ENCODE measurements around the gene IGSF6. TPM values are rescaled to one million over a fixed set of nuclear protein-coding genes. Genes with fewer than 3 reads are reported as not detected.
"Not testable (repeated sequence)": the region's sequence is repeated elsewhere in the genome, so short reads cannot be mapped to it uniquely, and the experiment has no call there.

IGSF6 gene
- polyA plus RNA-seq, 1 of the 3 experiments (the other 2 are of a cell fraction), result not detected

DNA sequence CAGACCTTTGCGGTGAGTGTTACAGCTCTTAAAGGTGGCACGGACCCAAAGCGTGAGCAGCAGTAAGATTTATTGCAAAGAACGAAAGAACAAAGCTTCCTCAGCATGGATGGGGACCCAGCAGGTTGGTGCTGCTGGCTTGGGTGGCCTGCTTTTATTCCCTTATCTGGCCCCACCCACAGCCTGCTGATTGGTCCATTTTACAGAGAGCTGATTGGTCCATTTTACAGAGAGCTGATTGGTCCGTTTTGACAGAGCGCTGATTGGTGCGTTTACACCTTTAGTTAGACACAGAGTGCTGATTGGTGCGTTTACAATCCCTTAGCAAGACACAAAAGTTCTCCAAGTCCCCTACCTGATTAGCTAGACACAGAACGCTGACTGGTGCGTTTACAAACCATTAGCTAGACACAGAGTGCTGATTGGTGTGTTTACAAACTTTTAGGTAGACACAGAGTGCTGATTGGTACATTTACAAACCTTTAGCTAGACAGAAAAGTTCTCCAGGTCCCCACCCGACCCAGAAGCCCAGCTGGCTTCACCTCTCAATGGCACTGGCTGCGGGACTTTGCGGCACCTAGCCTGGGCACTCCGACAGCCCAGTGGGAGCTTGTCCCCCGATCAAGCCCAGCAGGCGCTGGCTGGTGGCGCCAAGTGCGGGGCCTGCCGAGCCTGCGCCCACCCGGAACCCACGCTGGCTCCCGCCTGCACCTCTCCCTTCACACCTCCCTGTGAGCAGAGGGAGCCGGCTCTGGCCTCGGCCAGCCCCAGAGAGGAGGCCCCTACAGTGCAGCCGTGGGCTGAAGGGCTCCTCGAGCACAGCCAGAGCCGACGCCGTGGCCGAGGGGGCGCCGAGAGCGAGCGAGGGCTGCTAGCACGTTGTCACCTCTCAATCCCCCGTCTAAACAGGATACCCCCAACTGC, 22.5 kb downstream of the IGSF6 start:
- Histone ChIP-seq H3F3A (replicated peaks; ENCODE audit: insufficient read depth) (peaks cover 33% of the 10 kb centered on the region), H3K79me2 (ENCODE audit: insufficient read depth) (peaks cover 52% of the 10 kb centered on the region), H3K36me3 (replicated peaks in 1 of 2; ENCODE audit: control insufficient read depth in 1 of 2, insufficient read depth in 2 of 2, low read length in 1 of 2) (peaks cover 9 to 35% of the 10 kb centered on the region in 2 experiments), H3K4me1 (ENCODE audit: control insufficient read depth in 1 of 2, insufficient read depth in 2 of 2, low read depth in 1 of 2, low read length in 1 of 2) (peaks cover 18 to 20% of the 10 kb centered on the region in 2 experiments)
- CTCF ChIA-PET, result interaction anchor here (1.2 to 2.0 kb wide), 3 partner anchors 9 to 27 kb away, joined by 3 to 7 read pairs (median 6); no protein-coding TSS in a partner anchor
- H3K9me3 ChIP-seq; H3K27ac ChIP-seq (ENCODE audit: low read depth in 2 of 2, low read length in 1 of 2); H3K9me2 ChIP-seq; DNase-seq; H3K27me3 ChIP-seq (ENCODE audit: insufficient read depth); POLR2A ChIA-PET; H4K20me1 ChIP-seq (ENCODE audit: insufficient read depth); H3K9ac ChIP-seq; H3K4me2 ChIP-seq; H2AFZ ChIP-seq (ENCODE audit: low read depth); H3K4me3 ChIP-seq (ENCODE audit: low read depth in 2 of 2, low read length in 1 of 2): not testable (repeated sequence)
- WGBS (ENCODE audit: low lambda C conversion rate), result 96% methylated on average over 10 of the region's 37 CpGs

DNA sequence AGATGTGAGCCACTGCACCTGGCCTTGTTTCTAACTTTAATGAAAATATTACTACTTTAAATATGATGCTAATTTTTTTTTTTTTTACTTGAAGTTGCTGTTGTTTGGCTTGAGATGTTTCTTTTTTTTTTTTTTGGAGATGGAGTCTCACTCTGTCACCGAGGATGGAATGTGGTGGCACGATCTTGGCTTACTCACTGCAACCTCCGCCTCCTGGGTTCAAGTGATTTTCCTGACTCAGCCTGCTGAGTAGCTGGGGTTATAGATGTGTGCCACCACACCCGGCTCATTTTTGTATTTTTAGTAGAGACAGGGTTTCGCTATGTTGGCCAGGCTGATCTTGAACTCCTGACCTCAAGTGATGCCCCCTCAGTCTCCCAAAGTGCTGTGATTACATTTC, 23.6 kb downstream of the IGSF6 start:
- WGBS (ENCODE audit: low lambda C conversion rate), result 83% methylated on average over 5 of the region's 5 CpGs
- ChIA-PET CTCF (interaction anchor here (0.6 to 1.2 kb wide), 2 partner anchors 8 to 1795 kb away, joined by 3 read pairs; no protein-coding TSS in a partner anchor), POLR2A (no interaction called here)
- Histone ChIP-seq H3K9me2 (no peaks in the 10 kb centered on the region), H3K27ac (ENCODE audit: low read depth in 2 of 2, low read length in 1 of 2) (peak overlapping the region in 1 of 2 experiments; percentile 99; a peak in 2 of 4 replicates), H3K4me1 (ENCODE audit: control insufficient read depth in 1 of 2, insufficient read depth in 2 of 2, low read depth in 1 of 2, low read length in 1 of 2) (peaks cover 19 to 20% of the 10 kb centered on the region in 2 experiments), H3K9ac (no peak overlapping the region), H3K79me2 (ENCODE audit: insufficient read depth) (peaks cover 62% of the 10 kb centered on the region), H3K4me3 (ENCODE audit: low read depth in 2 of 2, low read length in 1 of 2) (no peak overlapping the region), H3K27me3 (ENCODE audit: insufficient read depth) (no peaks in the 10 kb centered on the region), H3K36me3 (replicated peaks in 1 of 2; ENCODE audit: control insufficient read depth in 1 of 2, insufficient read depth in 2 of 2, low read length in 1 of 2) (peaks cover 5 to 36% of the 10 kb centered on the region in 2 experiments), H4K20me1 (ENCODE audit: insufficient read depth) (no peaks in the 10 kb centered on the region), H3K9me3 (no peaks in the 10 kb centered on the region), H2AFZ (ENCODE audit: low read depth) (no peak overlapping the region), H3K4me2 (no peak overlapping the region), H3F3A (replicated peaks; ENCODE audit: insufficient read depth) (peaks cover 39% of the 10 kb centered on the region)
- DNase-seq, result no peak
- TF ChIP-seq RFX5 (IDR thresholded peaks at IDR 0.05; ENCODE audit: low read length) (no peak), FOSL2 (IDR thresholded peaks at IDR 0.05; ENCODE audit: borderline replicate concordance, low read depth) (no peak), TCF12 (IDR thresholded peaks at IDR 0.05) (no peak), ELF1 (IDR thresholded peaks at IDR 0.05) (no peak), NRF1 (IDR thresholded peaks at IDR 0.05; ENCODE audit: low read depth, low read length) (no peak), SIN3A (IDR thresholded peaks at IDR 0.05; ENCODE audit: borderline replicate concordance, low read depth, low read length) (no peak), FOXM1 (IDR thresholded peaks at IDR 0.05; ENCODE audit: low read depth) (no peak)
- TF ChIP-seq, protein P1, sequence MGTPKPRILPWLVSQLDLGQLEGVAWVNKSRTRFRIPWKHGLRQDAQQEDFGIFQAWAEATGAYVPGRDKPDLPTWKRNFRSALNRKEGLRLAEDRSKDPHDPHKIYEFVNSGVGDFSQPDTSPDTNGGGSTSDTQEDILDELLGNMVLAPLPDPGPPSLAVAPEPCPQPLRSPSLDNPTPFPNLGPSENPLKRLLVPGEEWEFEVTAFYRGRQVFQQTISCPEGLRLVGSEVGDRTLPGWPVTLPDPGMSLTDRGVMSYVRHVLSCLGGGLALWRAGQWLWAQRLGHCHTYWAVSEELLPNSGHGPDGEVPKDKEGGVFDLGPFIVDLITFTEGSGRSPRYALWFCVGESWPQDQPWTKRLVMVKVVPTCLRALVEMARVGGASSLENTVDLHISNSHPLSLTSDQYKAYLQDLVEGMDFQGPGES (IDR thresholded peaks at IDR 0.05; ENCODE audit: low read depth, low read length), result no peak
- TF ChIP-seq, protein P2, sequence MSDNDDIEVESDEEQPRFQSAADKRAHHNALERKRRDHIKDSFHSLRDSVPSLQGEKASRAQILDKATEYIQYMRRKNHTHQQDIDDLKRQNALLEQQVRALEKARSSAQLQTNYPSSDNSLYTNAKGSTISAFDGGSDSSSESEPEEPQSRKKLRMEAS (IDR thresholded peaks at IDR 0.05; ENCODE audit: low read depth), result no peak
- TF ChIP-seq, protein P3, sequence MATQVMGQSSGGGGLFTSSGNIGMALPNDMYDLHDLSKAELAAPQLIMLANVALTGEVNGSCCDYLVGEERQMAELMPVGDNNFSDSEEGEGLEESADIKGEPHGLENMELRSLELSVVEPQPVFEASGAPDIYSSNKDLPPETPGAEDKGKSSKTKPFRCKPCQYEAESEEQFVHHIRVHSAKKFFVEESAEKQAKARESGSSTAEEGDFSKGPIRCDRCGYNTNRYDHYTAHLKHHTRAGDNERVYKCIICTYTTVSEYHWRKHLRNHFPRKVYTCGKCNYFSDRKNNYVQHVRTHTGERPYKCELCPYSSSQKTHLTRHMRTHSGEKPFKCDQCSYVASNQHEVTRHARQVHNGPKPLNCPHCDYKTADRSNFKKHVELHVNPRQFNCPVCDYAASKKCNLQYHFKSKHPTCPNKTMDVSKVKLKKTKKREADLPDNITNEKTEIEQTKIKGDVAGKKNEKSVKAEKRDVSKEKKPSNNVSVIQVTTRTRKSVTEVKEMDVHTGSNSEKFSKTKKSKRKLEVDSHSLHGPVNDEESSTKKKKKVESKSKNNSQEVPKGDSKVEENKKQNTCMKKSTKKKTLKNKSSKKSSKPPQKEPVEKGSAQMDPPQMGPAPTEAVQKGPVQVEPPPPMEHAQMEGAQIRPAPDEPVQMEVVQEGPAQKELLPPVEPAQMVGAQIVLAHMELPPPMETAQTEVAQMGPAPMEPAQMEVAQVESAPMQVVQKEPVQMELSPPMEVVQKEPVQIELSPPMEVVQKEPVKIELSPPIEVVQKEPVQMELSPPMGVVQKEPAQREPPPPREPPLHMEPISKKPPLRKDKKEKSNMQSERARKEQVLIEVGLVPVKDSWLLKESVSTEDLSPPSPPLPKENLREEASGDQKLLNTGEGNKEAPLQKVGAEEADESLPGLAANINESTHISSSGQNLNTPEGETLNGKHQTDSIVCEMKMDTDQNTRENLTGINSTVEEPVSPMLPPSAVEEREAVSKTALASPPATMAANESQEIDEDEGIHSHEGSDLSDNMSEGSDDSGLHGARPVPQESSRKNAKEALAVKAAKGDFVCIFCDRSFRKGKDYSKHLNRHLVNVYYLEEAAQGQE (IDR thresholded peaks at IDR 0.05; ENCODE audit: low read depth, low read length), result no peak
- TF ChIP-seq, protein P4, sequence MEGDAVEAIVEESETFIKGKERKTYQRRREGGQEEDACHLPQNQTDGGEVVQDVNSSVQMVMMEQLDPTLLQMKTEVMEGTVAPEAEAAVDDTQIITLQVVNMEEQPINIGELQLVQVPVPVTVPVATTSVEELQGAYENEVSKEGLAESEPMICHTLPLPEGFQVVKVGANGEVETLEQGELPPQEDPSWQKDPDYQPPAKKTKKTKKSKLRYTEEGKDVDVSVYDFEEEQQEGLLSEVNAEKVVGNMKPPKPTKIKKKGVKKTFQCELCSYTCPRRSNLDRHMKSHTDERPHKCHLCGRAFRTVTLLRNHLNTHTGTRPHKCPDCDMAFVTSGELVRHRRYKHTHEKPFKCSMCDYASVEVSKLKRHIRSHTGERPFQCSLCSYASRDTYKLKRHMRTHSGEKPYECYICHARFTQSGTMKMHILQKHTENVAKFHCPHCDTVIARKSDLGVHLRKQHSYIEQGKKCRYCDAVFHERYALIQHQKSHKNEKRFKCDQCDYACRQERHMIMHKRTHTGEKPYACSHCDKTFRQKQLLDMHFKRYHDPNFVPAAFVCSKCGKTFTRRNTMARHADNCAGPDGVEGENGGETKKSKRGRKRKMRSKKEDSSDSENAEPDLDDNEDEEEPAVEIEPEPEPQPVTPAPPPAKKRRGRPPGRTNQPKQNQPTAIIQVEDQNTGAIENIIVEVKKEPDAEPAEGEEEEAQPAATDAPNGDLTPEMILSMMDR (IDR thresholded peaks at IDR 0.05), result no peak
